Measurements from ENCODE around the gene CFD. TPM values are rescaled to one million over a fixed set of nuclear protein-coding genes. Genes with fewer than 3 reads are reported as not detected.

CFD gene
- total RNA-seq, 1 donor from 2014 or later = 5.2 TPM

GRCh38 chr19:907183-907853, 47.9 kb downstream of the CFD start:
- no peak for DNase-seq (ENCODE audit: low read depth)
- no peak overlapping the region for H3K4me3 ChIP-seq (ENCODE audit: low read depth, low read length)
- no peak for TF ChIP-seq CTCF (conservative IDR thresholded peaks at IDR 0.05; ENCODE audit: low read depth, low read length)

GRCh38 chr19:911197-912033, 52.0 kb downstream of the CFD start:
- peak overlapping the region; percentile 15 for H3K4me3 ChIP-seq (ENCODE audit: low read depth, low read length)
- DNase-seq (ENCODE audit: low read depth) = no peak
- TF ChIP-seq CTCF (conservative IDR thresholded peaks at IDR 0.05; ENCODE audit: low read depth, low read length) = no peak

- no peak for TF ChIP-seq CTCF (conservative IDR thresholded peaks at IDR 0.05; ENCODE audit: low read depth, low read length)
- H3K4me3 ChIP-seq (ENCODE audit: low read depth, low read length) = peak overlapping the region; percentile 88
- DNase-seq (ENCODE audit: low read depth) = no peak
Measured at GRCh38 chr19:912181-913079, 53.0 kb downstream of the CFD start.

Other genes with a start within 250 kb of the CFD start
- gene POLRMT, start 226.1 kb upstream of the CFD start, total RNA-seq = 37.9 and 60.0 TPM in 2 replicates
- 0.29 TPM in 1 of 2 replicates, not detected in the other for gene FGF22, start 219.8 kb upstream of the CFD start, total RNA-seq
- 102 and 161 TPM in 2 replicates for gene RNF126, start 196.4 kb upstream of the CFD start, total RNA-seq
- 199 and 483 TPM in 2 replicates for gene FSTL3, start 183.3 kb upstream of the CFD start, total RNA-seq
- not detected in 2 replicates for gene PRSS57, start 164.2 kb upstream of the CFD start, total RNA-seq
- gene PALM, start 150.7 kb upstream of the CFD start, total RNA-seq = 3.2 and 17.1 TPM in 2 replicates
- gene MISP, start 108.6 kb upstream of the CFD start, total RNA-seq = 25.2 and 41.5 TPM in 2 replicates
- gene PTBP1, start 62.2 kb upstream of the CFD start, total RNA-seq = 186 and 453 TPM in 2 replicates
- 0.07 and 0.75 TPM in 2 replicates for gene PLPPR3, start 37.7 kb upstream of the CFD start, total RNA-seq
- gene AZU1, start 31.8 kb upstream of the CFD start, total RNA-seq = not detected in 2 replicates
- gene PRTN3, start 18.7 kb upstream of the CFD start, total RNA-seq = not detected in 2 replicates
- gene ELANE, start 7.4 kb upstream of the CFD start, total RNA-seq = not detected in 2 replicates
- 53.5 and 57.4 TPM in 2 replicates for gene MED16, start 33.5 kb downstream of the CFD start, total RNA-seq
- not detected in 2 replicates for gene RNU6-9, start 33.8 kb downstream of the CFD start, total RNA-seq
- gene R3HDM4, start 53.6 kb downstream of the CFD start, total RNA-seq = 49.8 and 60.0 TPM in 2 replicates
- gene KISS1R, start 57.7 kb downstream of the CFD start, total RNA-seq = 0.72 and 0.92 TPM in 2 replicates
- gene ARID3A, start 66.4 kb downstream of the CFD start, total RNA-seq = 26.6 and 37.0 TPM in 2 replicates
- 71.0 and 94.4 TPM in 2 replicates for gene WDR18, start 124.7 kb downstream of the CFD start, total RNA-seq
- gene GRIN3B, start 140.8 kb downstream of the CFD start, total RNA-seq = under 0.01 and 0.46 TPM in 2 replicates
- gene TMEM259, start 161.5 kb downstream of the CFD start, total RNA-seq = 155 and 193 TPM in 2 replicates
- gene RNU6-2, start 161.9 kb downstream of the CFD start, total RNA-seq = not detected in 2 replicates
- 164 and 281 TPM in 2 replicates for gene CNN2, start 166.9 kb downstream of the CFD start, total RNA-seq
- gene ABCA7, start 180.4 kb downstream of the CFD start, total RNA-seq = 4.3 and 9.7 TPM in 2 replicates
- gene ARHGAP45, start 207.5 kb downstream of the CFD start, total RNA-seq = 6.2 and 6.7 TPM in 2 replicates
- gene POLR2E, start 235.7 kb downstream of the CFD start, total RNA-seq = 248 and 349 TPM in 2 replicates
- gene GPX4, start 244.3 kb downstream of the CFD start, total RNA-seq = 457 and 656 TPM in 2 replicates